Astrocyte (in vitro differentiated cells and primary cell): Measurements from ENCODE around the gene ADAMTS20. TPM values are rescaled to one million over a fixed set of nuclear protein-coding genes. Genes with fewer than 3 reads are reported as not detected.

Experiments
- DNase-seq: peaks from one replicate; pipeline ENCODE4 v3.0.0-alpha.2; 2010; ENCODE audit warnings: low read depth
- FAIRE-seq: peaks from 2 replicates; lab custom pipeline; 2011; peaks lifted over from hg19 to GRCh38; lab: Jason Lieb, UNC
- H2AFZ ChIP-seq: 2 replicates; pipeline ENCODE4 v1.6.0; 2012; ENCODE audit warnings: low read depth, low read length, inconsistent platforms
- H3K27ac ChIP-seq: 2 replicates; pipeline ENCODE4 v1.5.1; 2011; ENCODE audit warnings: low read depth, low read length, inconsistent platforms
- H3K27me3 ChIP-seq: 2 replicates; pipeline ENCODE4 v1.6.0; 2011; ENCODE audit warnings: low read length, inconsistent platforms; ENCODE audit not compliant: insufficient read depth
- H3K36me3 ChIP-seq: 2 replicates; pipeline ENCODE4 v1.5.1; 2011; ENCODE audit warnings: low read length, inconsistent platforms; ENCODE audit not compliant: insufficient read depth
- H3K4me1 ChIP-seq: 2 replicates; pipeline ENCODE4 v1.5.1; 2011; ENCODE audit warnings: low read length, inconsistent platforms; ENCODE audit not compliant: insufficient read depth
- H3K4me2 ChIP-seq: 2 replicates; pipeline ENCODE4 v1.6.0; 2012; ENCODE audit warnings: low read length, inconsistent platforms
- H3K4me3 ChIP-seq: 2 replicates; pipeline ENCODE4 v1.5.1; 2011; ENCODE audit warnings: low read depth, mild to moderate bottlenecking, low read length, inconsistent platforms; ENCODE audit not compliant: insufficient read depth
- H3K79me2 ChIP-seq: 2 replicates; pipeline ENCODE4 v1.6.0; 2012; ENCODE audit warnings: mild to moderate bottlenecking, low read length, inconsistent platforms; ENCODE audit not compliant: insufficient read depth
- H3K9ac ChIP-seq: 2 replicates; pipeline ENCODE4 v1.6.0; 2012; ENCODE audit warnings: mild to moderate bottlenecking, low read length, inconsistent platforms
- H3K9me3 ChIP-seq: 2 replicates; pipeline ENCODE4 v1.5.1; 2012; ENCODE audit warnings: low read depth, mild to moderate bottlenecking, low read length, inconsistent platforms; ENCODE audit not compliant: insufficient read depth
- H4K20me1 ChIP-seq: 2 replicates; pipeline ENCODE4 v1.6.0; 2012; ENCODE audit warnings: low read length, inconsistent platforms; ENCODE audit not compliant: insufficient read depth
- H3K27ac Mint-ChIP-seq: one replicate; pipeline ENCODE4 v1.8.0; 2021; ENCODE audit warnings: mild to moderate bottlenecking, mixed read lengths; ENCODE audit not compliant: unreplicated experiment
- H3K27me3 Mint-ChIP-seq: one replicate; pipeline ENCODE4 v1.8.0; 2021; ENCODE audit warnings: low read depth, mixed read lengths; ENCODE audit not compliant: unreplicated experiment
- H3K36me3 Mint-ChIP-seq: one replicate; pipeline ENCODE4 v1.8.0; 2021; ENCODE audit warnings: low read depth, mixed read lengths; ENCODE audit not compliant: unreplicated experiment
- H3K4me1 Mint-ChIP-seq: one replicate; pipeline ENCODE4 v1.8.0; 2021; ENCODE audit warnings: low read depth, mixed read lengths; ENCODE audit not compliant: unreplicated experiment
- H3K4me3 Mint-ChIP-seq: one replicate; pipeline ENCODE4 v1.8.0; 2021; ENCODE audit warnings: mild to moderate bottlenecking, moderate library complexity, mixed read lengths; ENCODE audit not compliant: unreplicated experiment
- H3K9me3 Mint-ChIP-seq: one replicate; pipeline ENCODE4 v1.8.0; 2021; ENCODE audit warnings: mild to moderate bottlenecking, mixed read lengths; ENCODE audit not compliant: unreplicated experiment
- EZH2 ChIP-seq: IDR thresholded peaks from 2 replicates; pipeline ENCODE4 v1.6.1; 2012; ENCODE audit warnings: mild to moderate bottlenecking, low read length, inconsistent platforms; ENCODE audit not compliant: insufficient read depth
- total RNA-seq: library from RNA; stranded (reverse); gene quantifications from 2 replicates; pipeline ENCODE4 v1.2.1, GENCODE V29; 2021
- TF ChIP-seq, protein P1 (sequence below): IDR thresholded peaks from 2 replicates; pipeline ENCODE4 v1.5.1; 2011; ENCODE audit warnings: low read depth, mild to moderate bottlenecking, inconsistent platforms, low read length, moderate library complexity; ENCODE audit not compliant: insufficient read depth

Gene ADAMTS20
- total RNA-seq, 1 donor from 2014 or later, result 0.66 TPM

DNA sequence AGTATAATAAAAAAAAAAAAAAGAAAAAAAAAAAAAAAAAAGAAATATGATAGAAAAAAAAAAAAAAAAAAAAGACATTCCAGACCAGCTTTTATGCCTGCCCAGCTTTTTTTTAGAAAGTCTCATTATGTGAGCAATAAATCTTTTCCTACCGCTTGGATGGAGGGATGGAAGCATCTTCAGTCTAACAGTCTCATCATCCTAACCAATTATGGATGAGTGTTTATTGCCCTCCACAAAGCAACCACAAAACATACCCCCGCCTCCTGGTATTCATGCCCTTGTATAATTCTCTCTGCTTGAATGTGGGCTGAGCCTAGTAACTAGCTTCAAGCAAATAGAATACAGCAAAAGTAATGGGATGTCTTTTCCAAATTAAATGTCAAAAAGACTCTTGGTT is 33.7 kb upstream of the ADAMTS20 start:
- Histone ChIP-seq H4K20me1 (no peaks in the 10 kb centered on the region), H3K4me3 (no peak overlapping the region), H3K27me3 (no peaks in the 10 kb centered on the region), H3K36me3 (no peaks in the 10 kb centered on the region), H2AFZ (no peak overlapping the region), H3K79me2 (no peaks in the 10 kb centered on the region), H3K27ac (no peak overlapping the region), H3K9me3 (no peaks in the 10 kb centered on the region), H3K4me1 (no peaks in the 10 kb centered on the region), H3K4me2 (no peak overlapping the region), H3K9ac (no peak overlapping the region)
- Mint-ChIP-seq H3K4me1 (no peaks in the 10 kb centered on the region), H3K27ac (no peak overlapping the region), H3K9me3 (peaks cover 4% of the 10 kb centered on the region), H3K36me3 (no peaks in the 10 kb centered on the region), H3K4me3 (no peak overlapping the region), H3K27me3 (no peaks in the 10 kb centered on the region)
- TF ChIP-seq, protein P1, sequence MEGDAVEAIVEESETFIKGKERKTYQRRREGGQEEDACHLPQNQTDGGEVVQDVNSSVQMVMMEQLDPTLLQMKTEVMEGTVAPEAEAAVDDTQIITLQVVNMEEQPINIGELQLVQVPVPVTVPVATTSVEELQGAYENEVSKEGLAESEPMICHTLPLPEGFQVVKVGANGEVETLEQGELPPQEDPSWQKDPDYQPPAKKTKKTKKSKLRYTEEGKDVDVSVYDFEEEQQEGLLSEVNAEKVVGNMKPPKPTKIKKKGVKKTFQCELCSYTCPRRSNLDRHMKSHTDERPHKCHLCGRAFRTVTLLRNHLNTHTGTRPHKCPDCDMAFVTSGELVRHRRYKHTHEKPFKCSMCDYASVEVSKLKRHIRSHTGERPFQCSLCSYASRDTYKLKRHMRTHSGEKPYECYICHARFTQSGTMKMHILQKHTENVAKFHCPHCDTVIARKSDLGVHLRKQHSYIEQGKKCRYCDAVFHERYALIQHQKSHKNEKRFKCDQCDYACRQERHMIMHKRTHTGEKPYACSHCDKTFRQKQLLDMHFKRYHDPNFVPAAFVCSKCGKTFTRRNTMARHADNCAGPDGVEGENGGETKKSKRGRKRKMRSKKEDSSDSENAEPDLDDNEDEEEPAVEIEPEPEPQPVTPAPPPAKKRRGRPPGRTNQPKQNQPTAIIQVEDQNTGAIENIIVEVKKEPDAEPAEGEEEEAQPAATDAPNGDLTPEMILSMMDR, result no peak
- no peak for TF ChIP-seq EZH2
- DNase-seq (no peak), FAIRE-seq (no peak)

DNA sequence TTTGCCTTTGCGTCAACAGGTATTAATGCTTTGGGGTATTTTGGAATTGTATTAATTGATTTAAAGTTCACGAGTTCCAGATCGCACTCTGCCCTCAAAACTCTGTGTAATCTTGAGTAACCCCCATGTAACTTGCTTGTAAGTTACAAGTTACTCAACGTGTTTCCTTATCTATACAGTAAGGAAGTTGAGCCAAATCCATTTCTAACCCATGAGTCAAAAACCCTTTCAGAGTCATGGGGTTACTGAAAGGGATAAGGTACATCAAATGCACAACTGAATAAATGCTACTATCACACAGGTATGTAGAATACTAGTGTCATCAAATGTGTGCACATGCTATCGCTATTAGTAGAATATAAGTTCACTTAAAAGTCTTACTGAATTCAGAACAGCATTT is 28.6 kb upstream of the ADAMTS20 start:
- Histone ChIP-seq H3K9me3 (no peaks in the 10 kb centered on the region), H3K4me3 (no peak overlapping the region), H3K79me2 (no peaks in the 10 kb centered on the region), H3K27me3 (no peaks in the 10 kb centered on the region), H2AFZ (no peak overlapping the region), H3K4me1 (no peaks in the 10 kb centered on the region), H4K20me1 (no peaks in the 10 kb centered on the region), H3K4me2 (no peak overlapping the region), H3K36me3 (no peaks in the 10 kb centered on the region), H3K9ac (no peak overlapping the region), H3K27ac (no peak overlapping the region)
- DNase-seq (no peak), FAIRE-seq (peak; percentile 20)
- H3K36me3 Mint-ChIP-seq, result no peaks in the 10 kb centered on the region
- H3K4me3 Mint-ChIP-seq, result no peak overlapping the region
- H3K27ac Mint-ChIP-seq, result no peak overlapping the region
- TF ChIP-seq, protein P1, result no peak
- TF ChIP-seq EZH2, result no peak
- H3K4me1 Mint-ChIP-seq, result peaks cover 14% of the 10 kb centered on the region
- H3K27me3 Mint-ChIP-seq, result no peaks in the 10 kb centered on the region
- peaks cover 4% of the 10 kb centered on the region for H3K9me3 Mint-ChIP-seq

DNA sequence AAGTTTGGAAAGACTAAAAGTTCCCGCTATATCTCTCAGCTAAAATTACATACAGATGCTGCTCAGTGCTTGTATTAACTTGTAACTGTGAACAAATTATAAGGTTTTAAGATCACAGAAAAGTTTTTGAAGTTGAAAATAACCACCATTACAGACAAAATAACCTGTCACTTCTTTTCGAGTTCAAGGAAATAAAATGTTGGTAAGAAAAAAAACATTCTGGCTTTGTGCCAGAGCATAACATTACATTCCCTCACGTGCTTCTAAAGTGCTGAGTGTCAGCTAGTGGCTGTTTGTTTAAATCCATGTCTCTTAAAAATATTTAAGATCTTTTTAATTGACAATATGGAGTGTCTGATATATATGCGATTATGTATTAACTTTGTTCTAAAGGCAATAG is 27.2 kb upstream of the ADAMTS20 start:
- H3K27ac Mint-ChIP-seq, result peak overlapping the region; percentile 99
- H3K4me2 ChIP-seq, result no peak overlapping the region
- H3K9me3 ChIP-seq, result no peaks in the 10 kb centered on the region
- no peaks in the 10 kb centered on the region for H3K36me3 ChIP-seq
- H3K9me3 Mint-ChIP-seq, result peaks cover 4% of the 10 kb centered on the region
- H3K4me3 ChIP-seq, result no peak overlapping the region
- H3K27ac ChIP-seq, result no peak overlapping the region
- H3K4me1 ChIP-seq, result no peaks in the 10 kb centered on the region
- no peaks in the 10 kb centered on the region for H3K79me2 ChIP-seq
- no peaks in the 10 kb centered on the region for H4K20me1 ChIP-seq
- H3K4me1 Mint-ChIP-seq, result peaks cover 14% of the 10 kb centered on the region
- no peaks in the 10 kb centered on the region for H3K36me3 Mint-ChIP-seq
- no peak for DNase-seq
- H3K27me3 ChIP-seq, result no peaks in the 10 kb centered on the region
- no peak overlapping the region for H3K9ac ChIP-seq
- no peaks in the 10 kb centered on the region for H3K27me3 Mint-ChIP-seq
- H2AFZ ChIP-seq, result no peak overlapping the region
- no peak for FAIRE-seq
- TF ChIP-seq, protein P1, result no peak
- no peak for TF ChIP-seq EZH2
- H3K4me3 Mint-ChIP-seq, result no peak overlapping the region
